ENCODE measurements around the gene CRYGB. TPM values are rescaled to one million over a fixed set of nuclear protein-coding genes. Genes with fewer than 3 reads are reported as not detected.

The CRYGB gene
- total and polyA plus RNA-seq, 2 donors (not counting 1 experiment from before 2014, with no cell fraction given): not detected

DNA sequence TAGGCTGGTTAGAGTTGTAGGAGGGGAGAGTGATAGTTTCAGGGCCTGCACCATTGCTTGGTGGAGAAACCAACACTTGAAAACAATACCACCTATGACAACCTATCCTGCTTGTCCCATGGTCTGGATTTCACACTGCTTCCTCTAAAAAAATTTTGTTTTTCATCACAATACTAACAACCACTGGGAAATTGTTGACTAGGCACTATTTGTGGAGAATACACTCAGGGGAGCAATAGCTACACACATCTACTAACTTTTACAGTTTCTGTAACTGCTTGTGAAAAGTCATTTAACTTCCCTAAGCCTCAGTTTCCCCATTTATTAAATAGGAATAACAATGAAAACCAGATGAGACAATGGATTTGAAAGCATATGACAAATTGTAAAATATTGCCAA lies 4.1 kb upstream of the CRYGB start:
- no peaks in the 10 kb centered on the region for H3K9me3 ChIP-seq (ENCODE audit: control insufficient read depth, insufficient read depth, low read depth, low read length)
- H3K4me1 ChIP-seq (ENCODE audit: control insufficient read depth, extremely low read depth, insufficient read depth, low read length): no peaks in the 10 kb centered on the region
- H3K36me3 ChIP-seq (ENCODE audit: control insufficient read depth, insufficient read depth, low read length): no peaks in the 10 kb centered on the region
- no peak overlapping the region for H3K27ac ChIP-seq (ENCODE audit: insufficient read depth, low read length)
- TF ChIP-seq EZH2 (IDR thresholded peaks at IDR 0.05; ENCODE audit: low read length, missing control alignments): no peak
- TF ChIP-seq, protein P1, sequence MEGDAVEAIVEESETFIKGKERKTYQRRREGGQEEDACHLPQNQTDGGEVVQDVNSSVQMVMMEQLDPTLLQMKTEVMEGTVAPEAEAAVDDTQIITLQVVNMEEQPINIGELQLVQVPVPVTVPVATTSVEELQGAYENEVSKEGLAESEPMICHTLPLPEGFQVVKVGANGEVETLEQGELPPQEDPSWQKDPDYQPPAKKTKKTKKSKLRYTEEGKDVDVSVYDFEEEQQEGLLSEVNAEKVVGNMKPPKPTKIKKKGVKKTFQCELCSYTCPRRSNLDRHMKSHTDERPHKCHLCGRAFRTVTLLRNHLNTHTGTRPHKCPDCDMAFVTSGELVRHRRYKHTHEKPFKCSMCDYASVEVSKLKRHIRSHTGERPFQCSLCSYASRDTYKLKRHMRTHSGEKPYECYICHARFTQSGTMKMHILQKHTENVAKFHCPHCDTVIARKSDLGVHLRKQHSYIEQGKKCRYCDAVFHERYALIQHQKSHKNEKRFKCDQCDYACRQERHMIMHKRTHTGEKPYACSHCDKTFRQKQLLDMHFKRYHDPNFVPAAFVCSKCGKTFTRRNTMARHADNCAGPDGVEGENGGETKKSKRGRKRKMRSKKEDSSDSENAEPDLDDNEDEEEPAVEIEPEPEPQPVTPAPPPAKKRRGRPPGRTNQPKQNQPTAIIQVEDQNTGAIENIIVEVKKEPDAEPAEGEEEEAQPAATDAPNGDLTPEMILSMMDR (conservative IDR thresholded peaks at IDR 0.05 in 1 of 2, IDR thresholded peaks at IDR 0.05 in 1 of 2; ENCODE audit: low read depth in 1 of 2, low read length in 2 of 2): no peak
- no peak overlapping the region for H3K4me2 ChIP-seq (ENCODE audit: extremely low read depth, insufficient read depth, low read length)
- H3K27me3 ChIP-seq (ENCODE audit: control insufficient read depth, insufficient read depth, low read length): no peaks in the 10 kb centered on the region
- H3K9ac ChIP-seq (ENCODE audit: insufficient read depth, low read length): no peak overlapping the region
- no peaks in the 10 kb centered on the region for H4K20me1 ChIP-seq (ENCODE audit: control insufficient read depth, extremely low read depth, insufficient read depth, low read length)
- no peak overlapping the region for H2AFZ ChIP-seq (ENCODE audit: low read length)
- DNase-seq (ENCODE audit: low read depth in 2 of 2): no peak
- H3K4me3 ChIP-seq (replicated peaks in 1 of 4; ENCODE audit: control extremely low read depth in 1 of 4, insufficient read depth in 1 of 4, low read depth in 3 of 4, low read length in 4 of 4): no peak overlapping the region
- H3K79me2 ChIP-seq (ENCODE audit: control insufficient read depth, insufficient read depth, low read length): no peaks in the 10 kb centered on the region

DNA sequence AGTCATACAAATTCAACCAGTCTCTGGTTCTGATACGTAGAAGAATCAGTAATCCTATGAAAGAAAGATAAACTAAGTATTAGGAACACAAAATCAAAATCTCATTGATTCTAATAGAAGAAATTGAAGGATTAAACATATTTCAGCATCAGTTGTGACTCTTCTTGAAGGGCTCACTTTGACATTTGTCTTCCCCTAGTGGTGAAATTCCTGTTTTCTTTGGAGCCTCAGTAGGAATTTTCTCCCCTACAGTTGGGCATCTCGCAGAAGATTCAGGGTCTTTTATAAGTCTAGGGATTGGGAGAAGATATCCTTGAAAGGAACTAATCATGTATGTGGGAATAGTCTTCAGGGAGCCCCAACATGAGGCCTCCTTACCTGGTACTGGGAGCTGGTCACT lies 2.8 kb upstream of the CRYGB start:
- Histone ChIP-seq H3K27ac (ENCODE audit: insufficient read depth, low read length) (no peak overlapping the region), H3K79me2 (ENCODE audit: control insufficient read depth, insufficient read depth, low read length) (no peaks in the 10 kb centered on the region), H3K9me3 (ENCODE audit: control insufficient read depth, insufficient read depth, low read depth, low read length) (no peaks in the 10 kb centered on the region), H2AFZ (ENCODE audit: low read length) (no peak overlapping the region), H3K4me1 (ENCODE audit: control insufficient read depth, extremely low read depth, insufficient read depth, low read length) (no peaks in the 10 kb centered on the region), H4K20me1 (ENCODE audit: control insufficient read depth, extremely low read depth, insufficient read depth, low read length) (no peaks in the 10 kb centered on the region), H3K4me2 (ENCODE audit: extremely low read depth, insufficient read depth, low read length) (no peak overlapping the region), H3K9ac (ENCODE audit: insufficient read depth, low read length) (no peak overlapping the region), H3K36me3 (ENCODE audit: control insufficient read depth, insufficient read depth, low read length) (no peaks in the 10 kb centered on the region), H3K4me3 (replicated peaks in 1 of 4; ENCODE audit: control extremely low read depth in 1 of 4, insufficient read depth in 1 of 4, low read depth in 3 of 4, low read length in 4 of 4) (no peak overlapping the region), H3K27me3 (ENCODE audit: control insufficient read depth, insufficient read depth, low read length) (no peaks in the 10 kb centered on the region)
- TF ChIP-seq, protein P1 (conservative IDR thresholded peaks at IDR 0.05 in 1 of 2, IDR thresholded peaks at IDR 0.05 in 1 of 2; ENCODE audit: low read depth in 1 of 2, low read length in 2 of 2): no peak
- TF ChIP-seq EZH2 (IDR thresholded peaks at IDR 0.05; ENCODE audit: low read length, missing control alignments): no peak
- DNase-seq (ENCODE audit: low read depth in 2 of 2): no peak

DNA sequence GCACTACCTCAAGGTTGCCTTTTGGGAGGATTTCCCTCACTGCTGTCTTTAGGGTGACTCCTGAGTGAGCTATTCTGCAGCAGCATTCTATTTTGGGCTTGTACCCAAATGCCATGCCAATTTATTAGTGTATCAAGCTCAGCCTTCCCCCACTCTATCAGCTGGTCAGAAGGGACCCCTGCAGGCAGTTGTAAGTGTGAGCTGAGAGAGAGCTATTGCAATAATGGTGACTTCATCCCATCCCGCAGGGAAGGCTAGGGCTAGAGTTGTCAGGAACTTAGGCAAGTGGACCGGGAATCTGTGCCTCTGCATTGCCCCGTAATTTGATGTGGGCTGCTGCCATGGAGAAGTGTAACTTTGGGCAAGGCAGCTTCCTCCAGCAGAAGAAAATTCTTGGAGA lies 1.8 kb upstream of the CRYGB start:
- H3K9ac ChIP-seq (ENCODE audit: insufficient read depth, low read length): no peak overlapping the region
- H3K4me2 ChIP-seq (ENCODE audit: extremely low read depth, insufficient read depth, low read length): no peak overlapping the region
- no peaks in the 10 kb centered on the region for H3K4me1 ChIP-seq (ENCODE audit: control insufficient read depth, extremely low read depth, insufficient read depth, low read length)
- TF ChIP-seq, protein P1 (conservative IDR thresholded peaks at IDR 0.05 in 1 of 2, IDR thresholded peaks at IDR 0.05 in 1 of 2; ENCODE audit: low read depth in 1 of 2, low read length in 2 of 2): no peak
- TF ChIP-seq EZH2 (IDR thresholded peaks at IDR 0.05; ENCODE audit: low read length, missing control alignments): no peak
- DNase-seq (ENCODE audit: low read depth in 2 of 2): no peak
- H3K36me3 ChIP-seq (ENCODE audit: control insufficient read depth, insufficient read depth, low read length): no peaks in the 10 kb centered on the region
- no peak overlapping the region for H3K4me3 ChIP-seq (replicated peaks in 1 of 4; ENCODE audit: control extremely low read depth in 1 of 4, insufficient read depth in 1 of 4, low read depth in 3 of 4, low read length in 4 of 4)
- H3K79me2 ChIP-seq (ENCODE audit: control insufficient read depth, insufficient read depth, low read length): no peaks in the 10 kb centered on the region
- H3K27me3 ChIP-seq (ENCODE audit: control insufficient read depth, insufficient read depth, low read length): no peaks in the 10 kb centered on the region
- no peaks in the 10 kb centered on the region for H4K20me1 ChIP-seq (ENCODE audit: control insufficient read depth, extremely low read depth, insufficient read depth, low read length)
- H3K9me3 ChIP-seq (ENCODE audit: control insufficient read depth, insufficient read depth, low read depth, low read length): no peaks in the 10 kb centered on the region
- no peak overlapping the region for H3K27ac ChIP-seq (ENCODE audit: insufficient read depth, low read length)
- H2AFZ ChIP-seq (ENCODE audit: low read length): no peak overlapping the region
